Body of pancreas (tissue), 4 donors: ENCODE data around the gene PLAAT4. TPM values are rescaled to one million over a fixed set of nuclear protein-coding genes. Genes with fewer than 3 reads are reported as not detected.
A peak's percentile ranks its signal among the peaks of the same experiment; 100 is the strongest.
"Not testable (repeated sequence)": the region's sequence is repeated elsewhere in the genome, so short reads cannot be mapped to it uniquely, and the experiment has no call there.

Source experiments
- ATAC-seq: fragments of 150-250 bp; one replicate; pipeline ENCODE4 v1.9.1; 2016
- DNase-seq, 4 donors: peaks; one replicate each; pipeline ENCODE4 v3.0.0-alpha.2; 2019
- H3K27ac ChIP-seq, 4 donors: fragments of 200-600 bp; sonication (generic); 1 replicate in 3 of 4; 2 replicates in 1 of 4; pipeline versions ENCODE4 v1.5.1 to v1.6.1; 2016 to 2019; ENCODE audit warnings: mild to moderate bottlenecking in 1 of 4, mixed read lengths in 1 of 4, moderate library complexity in 1 of 4
- H3K27me3 ChIP-seq, 2 donors: fragments of 200-600 bp; sonication (generic); one replicate each; pipeline ENCODE4 v1.6.0; 2016; ENCODE audit warnings: mild to moderate bottlenecking in 1 of 2
- H3K36me3 ChIP-seq, 2 donors: fragments of 200-600 bp; sonication (generic); replicated peaks in 1 of 2; 2 replicates each; pipeline ENCODE4 v1.5.1; 2016; ENCODE audit warnings: low read depth in 2 of 2; ENCODE audit not compliant: insufficient read depth in 1 of 2
- H3K4me1 ChIP-seq: fragments of 200-600 bp; sonication (generic); one replicate; pipeline ENCODE4 v1.6.0; 2016
- H3K4me3 ChIP-seq, 2 donors: fragments of 200-600 bp; sonication (generic); 1 replicate in 1 of 2; 2 replicates in 1 of 2; pipeline ENCODE4 v1.5.1; 2016 to 2019
- H3K9me3 ChIP-seq, 3 donors: fragments of 200-600 bp; sonication (generic); 1 replicate in 2 of 3; 2 replicates in 1 of 3; pipeline ENCODE4 v1.5.1; 2016
- CTCF ChIP-seq, 7 experiments: fragments of 450-650 bp in 4 of 7; fragments of 200-600 bp in 3 of 7; sonication (generic) in 3 of 7; IDR thresholded peaks; one replicate each; pipeline ENCODE4 v1.5.1; 2016 to 2019; ENCODE audit warnings: antibody characterized with exemption in 7 of 7
- POLR2A ChIP-seq, 3 donors: fragments of 450-650 bp; IDR thresholded peaks; one replicate each; pipeline ENCODE4 v1.6.1; 2016; ENCODE audit warnings: antibody characterized with exemption in 3 of 3, mild to moderate bottlenecking in 2 of 3
- WGBS, 2 donors: methylation state at CpG; one replicate each; pipeline ENCODE4 v1.1.5; 2017; 5-methylcytosine and 5-hydroxymethylcytosine counted together
- intact Hi-C: fragments of 100-400 bp; cut with DNase I; formaldehyde crosslinking; loops from one replicate; pipeline ENCODE4 v1.15.1; 2023
- total RNA-seq, 2 donors: library from RNA; depleted of rRNA; stranded (reverse); fragments of >200 nt; gene quantifications; one replicate each; pipeline ENCODE4 v1.1.0, GENCODE V29; 2016

The PLAAT4 gene
- total RNA-seq, 2 donors from 2014 or later, result 4.0 to 14.5 TPM

GRCh38 chr11:63572026-63572688, 35.5 kb downstream of the PLAAT4 start:
- Histone ChIP-seq H3K4me3 (no peak overlapping the region), H3K27ac (no peak overlapping the region), H3K36me3 (no peaks in the 10 kb centered on the region), H3K4me1 (peaks cover 12% of the 10 kb centered on the region), H3K27me3 (no peaks in the 10 kb centered on the region), H3K9me3 (no peaks in the 10 kb centered on the region)
- WGBS, 2 donors, result 48 to 70% methylated on average over 3 of the region's 3 CpGs
- intact Hi-C loops, result no loop called here
- ATAC-seq (no peak), DNase-seq (no peak)
- TF ChIP-seq POLR2A (IDR thresholded peaks at IDR 0.05) (no peak), CTCF (IDR thresholded peaks at IDR 0.05) (no peak)

GRCh38 chr11:63573881-63574855, 37.6 kb downstream of the PLAAT4 start:
- WGBS, 2 donors, result 69 to 77% methylated on average over 15 of the region's 15 CpGs
- no peaks in the 10 kb centered on the region for H3K27me3 ChIP-seq
- peak overlapping the region in 2 of 4 donors; percentile 19 to 40 for H3K27ac ChIP-seq
- no peaks in the 10 kb centered on the region for H3K4me1 ChIP-seq
- intact Hi-C loops, result no loop called here
- no peaks in the 10 kb centered on the region for H3K36me3 ChIP-seq
- ATAC-seq (peak; percentile 63), DNase-seq (peak in 2 of 4 donors; percentile 22 to 56)
- TF ChIP-seq POLR2A (IDR thresholded peaks at IDR 0.05), result no peak
- no peak for TF ChIP-seq CTCF (IDR thresholded peaks at IDR 0.05)
- no peak overlapping the region for H3K4me3 ChIP-seq
- no peaks in the 10 kb centered on the region for H3K9me3 ChIP-seq

GRCh38 chr11:63574856-63575602, 38.4 kb downstream of the PLAAT4 start:
- no peaks in the 10 kb centered on the region for H3K27me3 ChIP-seq
- no peaks in the 10 kb centered on the region for H3K9me3 ChIP-seq
- WGBS, 2 donors, result 83 to 84% methylated on average over 10 of the region's 10 CpGs
- H3K4me3 ChIP-seq, result no peak overlapping the region
- peak overlapping the region in 2 of 4 donors; percentile 19 to 40 for H3K27ac ChIP-seq
- no peak for TF ChIP-seq CTCF (IDR thresholded peaks at IDR 0.05)
- no peak for TF ChIP-seq POLR2A (IDR thresholded peaks at IDR 0.05)
- intact Hi-C loops, result no loop called here
- ATAC-seq, result no peak
- no peak for DNase-seq
- H3K4me1 ChIP-seq, result no peaks in the 10 kb centered on the region
- no peaks in the 10 kb centered on the region for H3K36me3 ChIP-seq

- H3K27ac ChIP-seq, H3K9me3 ChIP-seq, intact Hi-C loops, ATAC-seq, H3K4me3 ChIP-seq, DNase-seq, H3K36me3 ChIP-seq, H3K27me3 ChIP-seq: not testable (repeated sequence)
- 89 to 97% methylated on average over 3 of the region's 3 CpGs for WGBS, 2 donors
- H3K4me1 ChIP-seq, result peaks cover 11% of the 10 kb centered on the region
These were observed 42.3 kb downstream of the PLAAT4 start for GRCh38 chr11:63578882-63579281.

GRCh38 chr11:63581224-63581623, 44.6 kb downstream of the PLAAT4 start:
- H3K9me3 ChIP-seq, H3K27me3 ChIP-seq, H3K4me3 ChIP-seq, H3K36me3 ChIP-seq, intact Hi-C loops, DNase-seq, ATAC-seq, H3K27ac ChIP-seq: not testable (repeated sequence)
- WGBS, 2 donors, result 86 to 92% methylated on average over 6 to 7 of the region's 7 CpGs
- H3K4me1 ChIP-seq, result peaks cover 11% of the 10 kb centered on the region
